CD4-positive, alpha-beta T cell treated with Interleukin-10 for 1 hour (primary cell): ENCODE results near the gene TIMP4.

ENCODE experiments used
- DNase-seq: peaks from one replicate; pipeline ENCODE4 v3.0.0-alpha.2; 2020

TIMP4 gene

GRCh38 chr3:12143949-12144504 lies 14.7 kb downstream of the TIMP4 start:
- no peak for DNase-seq

- no peak for DNase-seq
These were observed 16.2 kb downstream of the TIMP4 start for GRCh38 chr3:12142476-12142875.

GRCh38 chr3:12141350-12141749 lies 17.4 kb downstream of the TIMP4 start:
- DNase-seq, result no peak

GRCh38 chr3:12139111-12139511 lies 19.6 kb downstream of the TIMP4 start:
- no peak for DNase-seq

GRCh38 chr3:12138044-12138443 lies 20.7 kb downstream of the TIMP4 start:
- peak; percentile 7 for DNase-seq

GRCh38 chr3:12136371-12136770 lies 22.3 kb downstream of the TIMP4 start:
- no peak for DNase-seq

- DNase-seq, result peak; percentile 59
These were observed 23.6 kb downstream of the TIMP4 start for GRCh38 chr3:12135029-12135657.

- DNase-seq, result no peak
These were observed 25.8 kb downstream of the TIMP4 start for GRCh38 chr3:12132881-12133280.

- no peak for DNase-seq
These were observed 27.2 kb downstream of the TIMP4 start for GRCh38 chr3:12131351-12132090.

- no peak for DNase-seq
These were observed 31.3 kb downstream of the TIMP4 start for GRCh38 chr3:12127391-12127790.

GRCh38 chr3:12125772-12126171 lies 32.9 kb downstream of the TIMP4 start:
- no peak for DNase-seq

- no peak for DNase-seq
These were observed 37.2 kb downstream of the TIMP4 start for GRCh38 chr3:12121466-12121865.

- DNase-seq, result no peak
These were observed 38.2 kb downstream of the TIMP4 start for GRCh38 chr3:12120374-12121140.

- DNase-seq, result no peak
These were observed 41.2 kb downstream of the TIMP4 start for GRCh38 chr3:12117473-12117872.

GRCh38 chr3:12116870-12117269 lies 41.8 kb downstream of the TIMP4 start:
- DNase-seq, result no peak

- no peak for DNase-seq
These were observed 42.9 kb downstream of the TIMP4 start for GRCh38 chr3:12115849-12116248.

- DNase-seq, result no peak
These were observed 43.6 kb downstream of the TIMP4 start for GRCh38 chr3:12115104-12115503.

GRCh38 chr3:12114251-12114650 lies 44.5 kb downstream of the TIMP4 start:
- no peak for DNase-seq

GRCh38 chr3:12107071-12107713 lies 51.5 kb downstream of the TIMP4 start:
- DNase-seq, result no peak
